PC-9 (cell line): ENCODE data around the gene SUFU. TPM values are rescaled to one million over a fixed set of nuclear protein-coding genes. Genes with fewer than 3 reads are reported as not detected.

ENCODE experiments used
- BruUV-seq: library from RNA; stranded (reverse); fragments of 400-500 nt; replicated peaks from 2 replicates; lab custom pipeline; 2021; lab: Mats Ljungman, UMichigan
- CTCF ChIA-PET: fragments of 300-600 bp; sonication (Branson Sonifier 250); formaldehyde crosslinking; loops from one replicate; lab custom pipeline; 2022; ENCODE audit warnings: antibody characterized with exemption; lab: Charles Lee
- POLR2A ChIA-PET: fragments of 300-600 bp; sonication (Branson Sonifier 250); formaldehyde crosslinking; loops from one replicate; lab custom pipeline; 2022; ENCODE audit warnings: antibody characterized with exemption; ENCODE audit not compliant: unreplicated experiment; lab: Charles Lee
- DNase-seq, 2 experiments: peaks; one replicate each; pipeline versions ENCODE4 v3.0.0 to v3.0.0-alpha.2; 2015 to 2022; ENCODE audit warnings: mixed read lengths in 1 of 2
- H2AFZ ChIP-seq: fragments of 200-600 bp; sonication (generic); 2 replicates; pipeline ENCODE4 v1.8.1; 2017; ENCODE audit warnings: antibody characterized with exemption
- H3F3A ChIP-seq: fragments of 200-600 bp; sonication (generic); 2 replicates; pipeline ENCODE4 v1.8.1; 2017; ENCODE audit warnings: antibody characterized with exemption, mild to moderate bottlenecking, low read depth; ENCODE audit not compliant: insufficient read depth
- H3K27ac ChIP-seq: fragments of 200-600 bp; sonication (generic); 2 replicates; pipeline ENCODE4 v1.6.1; 2016; ENCODE audit warnings: mixed run types
- H3K27me3 ChIP-seq: fragments of 200-600 bp; sonication (generic); 2 replicates; pipeline ENCODE4 v1.6.1; 2016; ENCODE audit warnings: low read depth, mixed run types; ENCODE audit not compliant: insufficient read depth
- H3K36me3 ChIP-seq: fragments of 200-600 bp; sonication (generic); 2 replicates; pipeline ENCODE4 v1.6.1; 2016; ENCODE audit warnings: low read depth, mixed run types
- H3K4me1 ChIP-seq: fragments of 200-600 bp; sonication (generic); replicated peaks from 2 replicates; pipeline ENCODE4 v1.6.1; 2016; ENCODE audit warnings: mixed run types; ENCODE audit not compliant: insufficient read depth
- H3K4me2 ChIP-seq: fragments of 200-600 bp; sonication (generic); 2 replicates; pipeline ENCODE4 v1.6.1; 2017; ENCODE audit warnings: mixed run types
- H3K4me3 ChIP-seq: fragments of 200-600 bp; sonication (generic); 2 replicates; pipeline ENCODE4 v1.6.1; 2016; ENCODE audit warnings: mixed run types
- H3K79me2 ChIP-seq: fragments of 200-600 bp; sonication (generic); 2 replicates; pipeline ENCODE4 v1.6.1; 2017; ENCODE audit warnings: low read depth, mixed run types
- H3K9me2 ChIP-seq: fragments of 200-600 bp; sonication (generic); 2 replicates; pipeline ENCODE4 v1.8.1; 2017; ENCODE audit warnings: mild to moderate bottlenecking; ENCODE audit not compliant: insufficient read depth
- H3K9me3 ChIP-seq: fragments of 200-600 bp; sonication (generic); 2 replicates; pipeline ENCODE4 v1.8.1; 2016; ENCODE audit warnings: low read depth; ENCODE audit not compliant: insufficient read depth
- H4K20me1 ChIP-seq: fragments of 200-600 bp; sonication (generic); 2 replicates; pipeline ENCODE4 v1.8.1; 2017; ENCODE audit not compliant: insufficient read depth
- EZH2 ChIP-seq: fragments of 200-600 bp; sonication (generic); IDR thresholded peaks from 2 replicates; pipeline ENCODE4 v1.8.0; 2017; ENCODE audit warnings: antibody characterized with exemption, low read depth
- intact Hi-C: fragments of 100-400 bp; cut with micrococcal nuclease; formaldehyde crosslinking; loops from one replicate; pipeline ENCODE4 v1.10.0; 2022; ENCODE audit not compliant: unreplicated experiment
- total RNA-seq: library from RNA; stranded (reverse); gene quantifications from 2 replicates; pipeline ENCODE4 v1.2.3, GENCODE V29; 2021
- TF ChIP-seq, protein P1 (sequence below): fragments of 200-600 bp; sonication (generic); conservative IDR thresholded peaks from 2 replicates; pipeline ENCODE4 v1.6.1; 2017; ENCODE audit warnings: mixed run types, antibody characterized with exemption, mild to moderate bottlenecking, moderate library complexity

The SUFU gene
- total RNA-seq, 1 experiment from 2014 or later = 20.2 TPM

- Histone ChIP-seq H3K4me3 (peak overlapping the region; percentile 70), H3K9me2 (no peaks in the 10 kb centered on the region), H3K4me2 (peak overlapping the region; percentile 93), H4K20me1 (no peaks in the 10 kb centered on the region), H3K9me3 (no peaks in the 10 kb centered on the region), H3K79me2 (peaks cover 29% of the 10 kb centered on the region), H3K27ac (peak overlapping the region; percentile 75), H3K36me3 (no peaks in the 10 kb centered on the region), H3F3A (peaks cover 26% of the 10 kb centered on the region), H3K27me3 (no peaks in the 10 kb centered on the region), H2AFZ (peak overlapping the region; percentile 89), H3K4me1 (0 out of 2 replicates have a peak, but pooled peaks cover 4% of the 10 kb centered on the region)
- ChIA-PET POLR2A (interaction anchor here (0.6 to 1.0 kb wide), 3 partner anchors 14 to 337 kb away, joined by 4 to 6 read pairs (median 4); no protein-coding TSS in a partner anchor), CTCF (no interaction called here)
- intact Hi-C loops = loop anchor here (2.0 to 10.0 kb wide), 3 partner anchors 13 to 247 kb away; partner anchors contain the start of gene NFKB2
- DNase-seq = peak; percentile 84 to 90
- TF ChIP-seq, protein P1, sequence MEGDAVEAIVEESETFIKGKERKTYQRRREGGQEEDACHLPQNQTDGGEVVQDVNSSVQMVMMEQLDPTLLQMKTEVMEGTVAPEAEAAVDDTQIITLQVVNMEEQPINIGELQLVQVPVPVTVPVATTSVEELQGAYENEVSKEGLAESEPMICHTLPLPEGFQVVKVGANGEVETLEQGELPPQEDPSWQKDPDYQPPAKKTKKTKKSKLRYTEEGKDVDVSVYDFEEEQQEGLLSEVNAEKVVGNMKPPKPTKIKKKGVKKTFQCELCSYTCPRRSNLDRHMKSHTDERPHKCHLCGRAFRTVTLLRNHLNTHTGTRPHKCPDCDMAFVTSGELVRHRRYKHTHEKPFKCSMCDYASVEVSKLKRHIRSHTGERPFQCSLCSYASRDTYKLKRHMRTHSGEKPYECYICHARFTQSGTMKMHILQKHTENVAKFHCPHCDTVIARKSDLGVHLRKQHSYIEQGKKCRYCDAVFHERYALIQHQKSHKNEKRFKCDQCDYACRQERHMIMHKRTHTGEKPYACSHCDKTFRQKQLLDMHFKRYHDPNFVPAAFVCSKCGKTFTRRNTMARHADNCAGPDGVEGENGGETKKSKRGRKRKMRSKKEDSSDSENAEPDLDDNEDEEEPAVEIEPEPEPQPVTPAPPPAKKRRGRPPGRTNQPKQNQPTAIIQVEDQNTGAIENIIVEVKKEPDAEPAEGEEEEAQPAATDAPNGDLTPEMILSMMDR = no peak
- TF ChIP-seq EZH2 = no peak
- BruUV-seq = no TSS peak
Observed at GRCh38 chr10:102641880-102642735, 138.3 kb downstream of the SUFU start.

- Histone ChIP-seq H3K79me2 (peaks cover 36% of the 10 kb centered on the region), H4K20me1 (peaks cover 2% of the 10 kb centered on the region; the same call in 1 of the 2 replicates), H2AFZ (peak overlapping the region; percentile 86), H3K9me3 (no peaks in the 10 kb centered on the region), H3K9me2 (no peaks in the 10 kb centered on the region), H3K36me3 (no peaks in the 10 kb centered on the region), H3K4me3 (peak overlapping the region; percentile 70), H3K4me2 (peak overlapping the region; percentile 68), H3K4me1 (peaks cover 11% of the 10 kb centered on the region; the same call in 1 of the 2 replicates), H3K27ac (peak overlapping the region; percentile 38), H3K27me3 (no peaks in the 10 kb centered on the region), H3F3A (peaks cover 26% of the 10 kb centered on the region)
- DNase-seq = peak in 1 of 2 experiments; percentile 33
- BruUV-seq = TSS peak; percentile 54
- ChIA-PET POLR2A (interaction anchor here (0.8 to 1.0 kb wide), 2 partner anchors 15 to 19 kb away, joined by 4 to 6 read pairs; no protein-coding TSS in a partner anchor), CTCF (no interaction called here)
- intact Hi-C loops = loop anchor here (2.0 to 10.0 kb wide), 3 partner anchors 14 to 248 kb away; partner anchors contain the start of gene NFKB2
- TF ChIP-seq EZH2 = no peak
- TF ChIP-seq, protein P1 = no peak
Observed at GRCh38 chr10:102642736-102643335, 139.1 kb downstream of the SUFU start.
